GM12864 (cell line): ENCODE data around the gene DTYMK.

Experiments
- DNase-seq: peaks from one replicate; pipeline ENCODE4 v3.0.0-alpha.2; 2011; ENCODE audit warnings: low read depth
- H3K4me3 ChIP-seq: 2 replicates; pipeline ENCODE4 v1.5.1; 2011; ENCODE audit warnings: mild to moderate bottlenecking, low read depth, low read length, control low read depth
- TF ChIP-seq, protein P1 (sequence below): IDR thresholded peaks from 2 replicates; pipeline ENCODE4 v1.5.1; 2011; ENCODE audit warnings: low read depth, mild to moderate bottlenecking, moderate library complexity, low read length, control low read depth, inconsistent platforms; ENCODE audit errors: missing control alignments

Gene DTYMK

DNA sequence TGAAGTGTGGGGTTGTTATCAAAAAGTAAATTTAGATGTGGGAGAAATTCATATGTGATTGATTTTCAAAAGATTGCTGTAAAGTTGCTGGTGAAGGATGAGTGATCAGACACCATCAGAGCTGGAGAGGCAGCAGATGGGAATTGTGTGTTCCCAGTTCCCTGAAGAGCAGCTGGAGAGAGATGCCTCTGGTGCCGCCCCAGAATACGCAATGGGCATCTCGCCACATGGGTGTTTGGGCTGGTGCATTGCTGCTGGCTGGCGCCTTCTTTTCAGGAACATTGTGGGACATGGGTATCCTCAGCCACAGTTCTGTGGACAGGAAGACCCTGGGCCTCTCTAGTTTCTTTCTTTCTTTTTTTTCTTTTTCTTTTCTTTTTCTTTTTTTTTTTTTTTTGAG is 37.2 kb downstream of the DTYMK start:
- no peak overlapping the region for H3K4me3 ChIP-seq
- TF ChIP-seq, protein P1, sequence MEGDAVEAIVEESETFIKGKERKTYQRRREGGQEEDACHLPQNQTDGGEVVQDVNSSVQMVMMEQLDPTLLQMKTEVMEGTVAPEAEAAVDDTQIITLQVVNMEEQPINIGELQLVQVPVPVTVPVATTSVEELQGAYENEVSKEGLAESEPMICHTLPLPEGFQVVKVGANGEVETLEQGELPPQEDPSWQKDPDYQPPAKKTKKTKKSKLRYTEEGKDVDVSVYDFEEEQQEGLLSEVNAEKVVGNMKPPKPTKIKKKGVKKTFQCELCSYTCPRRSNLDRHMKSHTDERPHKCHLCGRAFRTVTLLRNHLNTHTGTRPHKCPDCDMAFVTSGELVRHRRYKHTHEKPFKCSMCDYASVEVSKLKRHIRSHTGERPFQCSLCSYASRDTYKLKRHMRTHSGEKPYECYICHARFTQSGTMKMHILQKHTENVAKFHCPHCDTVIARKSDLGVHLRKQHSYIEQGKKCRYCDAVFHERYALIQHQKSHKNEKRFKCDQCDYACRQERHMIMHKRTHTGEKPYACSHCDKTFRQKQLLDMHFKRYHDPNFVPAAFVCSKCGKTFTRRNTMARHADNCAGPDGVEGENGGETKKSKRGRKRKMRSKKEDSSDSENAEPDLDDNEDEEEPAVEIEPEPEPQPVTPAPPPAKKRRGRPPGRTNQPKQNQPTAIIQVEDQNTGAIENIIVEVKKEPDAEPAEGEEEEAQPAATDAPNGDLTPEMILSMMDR, result no peak
- no peak for DNase-seq

DNA sequence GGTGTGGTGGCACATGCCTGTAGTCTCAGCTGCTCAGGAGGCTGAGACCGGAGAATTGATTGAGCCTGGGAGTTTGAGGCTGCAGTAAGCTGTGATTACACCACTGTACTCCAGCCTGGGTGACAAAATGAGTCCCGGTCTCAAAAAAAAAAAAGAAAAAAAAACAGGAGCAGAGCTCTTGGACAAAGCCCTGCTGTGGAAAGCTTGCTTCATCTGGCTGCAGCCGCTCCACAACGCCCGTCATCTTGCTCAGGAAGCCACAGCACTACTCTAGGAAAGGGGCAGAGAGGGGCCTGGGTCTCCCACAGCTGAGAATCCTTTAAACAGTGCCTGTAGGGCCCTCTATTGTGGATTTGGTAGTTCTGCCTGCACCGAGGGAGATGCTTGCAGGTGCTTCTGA is 38.2 kb downstream of the DTYMK start:
- TF ChIP-seq, protein P1, result no peak

DNA sequence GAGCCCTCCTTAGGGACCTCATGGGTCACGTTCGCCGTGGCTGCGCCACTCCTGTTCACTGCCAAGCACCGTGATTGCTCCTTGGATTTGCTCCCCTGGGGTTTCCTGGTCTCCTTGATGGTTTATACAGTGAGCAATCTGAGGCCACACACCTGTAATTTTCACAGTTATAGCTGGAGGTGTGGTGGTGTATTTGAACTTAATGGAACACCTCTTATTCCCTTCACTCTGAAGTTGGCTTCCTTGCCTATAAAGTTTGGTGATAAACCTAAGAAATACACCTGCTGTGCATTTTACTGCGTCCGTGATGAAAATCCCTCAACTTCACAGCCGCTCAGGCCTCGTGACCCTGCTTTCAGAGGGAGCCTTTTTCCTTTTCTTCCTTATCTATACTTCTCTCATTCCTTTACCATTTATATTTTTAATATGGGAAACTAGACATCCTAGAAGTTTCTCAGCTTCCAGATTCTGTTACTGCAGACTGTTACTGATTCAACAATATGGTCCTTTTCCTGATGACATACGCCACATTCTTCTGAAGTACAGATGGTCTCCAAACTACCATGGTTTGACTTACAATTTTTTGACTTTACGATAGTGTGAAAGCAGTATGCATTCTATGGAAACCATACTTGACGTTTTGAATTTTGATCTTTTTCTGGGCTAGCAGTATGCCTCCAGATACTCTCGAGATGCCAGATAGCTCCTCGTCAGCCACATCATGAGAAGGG is 40.5 kb downstream of the DTYMK start:
- H3K4me3 ChIP-seq, result no peak overlapping the region
- DNase-seq, result no peak
- TF ChIP-seq, protein P1, result no peak

More for the DNA sequence above, 38.2 kb downstream of the DTYMK start:
- DNase-seq, result no peak
- no peak overlapping the region for H3K4me3 ChIP-seq

DNA sequence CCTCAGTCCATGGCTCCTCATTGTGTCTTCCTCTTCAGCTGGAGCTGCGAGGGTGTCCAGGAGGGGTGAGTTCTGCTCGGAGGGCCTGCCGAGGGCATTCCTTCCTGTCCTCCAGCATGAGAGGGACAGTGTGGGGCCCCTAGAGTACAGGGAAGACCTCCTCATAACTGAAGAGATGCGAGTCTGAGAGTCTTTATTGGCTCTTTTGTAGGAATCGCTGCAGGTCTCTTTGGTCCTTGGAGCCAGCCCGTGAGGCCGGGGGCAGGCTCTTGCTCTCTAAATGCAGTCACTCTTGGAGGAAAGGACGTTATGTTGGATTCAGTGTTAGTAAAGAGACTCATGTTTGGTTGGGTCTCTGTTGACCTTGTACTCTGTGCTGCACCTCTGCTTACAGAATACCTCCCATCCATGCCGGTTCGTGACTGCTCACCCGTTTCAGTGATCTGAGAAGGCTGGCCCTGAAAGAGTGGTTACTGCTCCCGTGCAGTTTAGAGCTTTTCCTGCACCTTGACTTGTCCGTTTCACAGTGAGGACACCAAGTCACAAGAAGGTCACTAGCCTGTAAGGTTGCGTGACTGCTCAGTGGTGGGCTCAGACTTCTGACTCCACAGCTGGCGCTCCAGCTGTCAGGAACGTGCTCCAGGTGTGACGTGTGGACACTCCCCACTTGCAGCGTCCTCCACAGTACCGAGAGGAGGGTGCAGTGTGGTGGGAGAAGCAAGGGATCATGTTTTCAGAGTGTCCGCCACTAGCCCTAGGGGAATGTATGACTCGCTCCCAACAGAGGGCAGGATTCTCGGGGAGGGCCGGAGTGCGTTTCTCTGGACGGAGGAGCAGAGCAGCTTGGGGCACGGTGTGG is 41.3 kb downstream of the DTYMK start:
- no peak overlapping the region for H3K4me3 ChIP-seq
- no peak for DNase-seq
- TF ChIP-seq, protein P1, result no peak

DNA sequence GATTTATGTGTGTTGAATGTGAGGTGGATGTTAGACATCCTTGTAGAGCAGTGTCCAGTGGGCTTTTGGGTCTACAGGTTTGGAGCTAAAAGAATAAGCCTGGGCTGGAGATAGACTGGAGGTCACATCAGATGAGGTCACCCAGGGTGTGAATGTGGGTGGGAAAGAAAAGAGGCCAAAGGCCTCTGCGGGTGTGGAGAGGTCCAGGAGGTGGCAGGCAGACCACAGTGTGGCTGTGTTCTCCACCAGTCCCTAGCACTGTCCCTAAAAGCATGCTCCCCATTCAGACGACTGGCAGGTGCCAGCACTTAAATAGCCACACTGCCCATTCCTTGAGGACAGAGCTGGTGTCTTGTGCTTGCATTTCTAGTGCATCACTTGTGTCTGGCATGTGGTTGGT is 45.0 kb downstream of the DTYMK start:
- H3K4me3 ChIP-seq, result no peak overlapping the region
- TF ChIP-seq, protein P1, result no peak
- no peak for DNase-seq

DNA sequence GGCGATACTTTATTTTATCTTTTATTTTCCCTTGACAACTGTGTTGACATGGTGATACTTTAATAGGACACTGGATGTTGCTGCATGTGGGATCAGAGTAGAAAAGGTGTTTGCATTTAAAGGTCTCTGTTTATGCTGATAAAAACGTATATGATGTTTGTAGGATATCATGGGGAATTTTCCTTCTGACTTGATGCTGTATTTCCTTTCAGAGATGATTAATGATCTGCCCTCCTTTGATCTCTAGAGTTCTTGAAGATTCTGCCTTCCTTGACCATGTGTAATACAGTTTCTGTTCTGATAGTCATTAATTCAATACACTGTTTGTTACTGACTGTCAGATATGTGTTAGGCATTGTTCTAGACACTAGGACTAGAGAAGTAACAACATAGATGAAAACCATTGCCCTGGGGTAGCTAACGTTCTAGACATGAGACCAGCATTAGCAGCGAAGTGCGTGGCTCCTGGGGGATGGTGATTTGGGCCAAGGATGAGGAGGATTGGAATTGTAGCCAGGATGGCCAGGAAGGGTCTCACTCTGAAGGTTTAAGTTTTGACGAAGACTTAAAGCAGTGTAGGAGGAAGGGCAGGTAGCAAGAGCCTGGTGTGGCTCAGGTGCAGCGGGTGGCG is 46.3 kb downstream of the DTYMK start:
- TF ChIP-seq, protein P1, result no peak
- H3K4me3 ChIP-seq, result no peak overlapping the region
- DNase-seq, result no peak
